Glutamatergic neuron (in vitro differentiated cells): Measurements from ENCODE around the gene NKX2-3. TPM values are rescaled to one million over a fixed set of nuclear protein-coding genes. Genes with fewer than 3 reads are reported as not detected.

Source experiments
- DNase-seq: peaks from one replicate; pipeline ENCODE4 v3.0.0; 2022
- H3K27ac Mint-ChIP-seq: one replicate; pipeline ENCODE4 v1.8.0; 2020; ENCODE audit warnings: mild to moderate bottlenecking, mixed read lengths, inconsistent platforms; ENCODE audit not compliant: unreplicated experiment
- H3K27me3 Mint-ChIP-seq: one replicate; pipeline ENCODE4 v1.8.0; 2020; ENCODE audit warnings: mild to moderate bottlenecking, moderate library complexity, mixed read lengths, inconsistent platforms; ENCODE audit not compliant: unreplicated experiment
- H3K36me3 Mint-ChIP-seq: one replicate; pipeline ENCODE4 v1.8.0; 2020; ENCODE audit warnings: mild to moderate bottlenecking, mixed read lengths, inconsistent platforms; ENCODE audit not compliant: unreplicated experiment
- H3K4me1 Mint-ChIP-seq: one replicate; pipeline ENCODE4 v1.8.0; 2020; ENCODE audit warnings: mild to moderate bottlenecking, low read depth, mixed read lengths, inconsistent platforms; ENCODE audit not compliant: unreplicated experiment
- H3K4me3 Mint-ChIP-seq: one replicate; pipeline ENCODE4 v1.8.0; 2020; ENCODE audit warnings: mild to moderate bottlenecking, mixed read lengths, inconsistent platforms; ENCODE audit not compliant: unreplicated experiment
- H3K9me3 Mint-ChIP-seq: one replicate; pipeline ENCODE4 v1.8.0; 2020; ENCODE audit warnings: mild to moderate bottlenecking, moderate library complexity, mixed read lengths, inconsistent platforms; ENCODE audit not compliant: unreplicated experiment
- total RNA-seq: library from RNA; stranded (reverse); fragmentation: NEBNext Ultra II Directional; extraction: Animal tissue kit (Norgen Biotek cat#: 25700); gene quantifications from one replicate; pipeline ENCODE4 v1.2.1, GENCODE V29; 2021; ENCODE audit not compliant: unreplicated experiment
- TF ChIP-seq, protein P1 (sequence below): fragments of 200-600 bp; sonication (generic); IDR thresholded peaks from one replicate; pipeline ENCODE4 v1.5.0; 2021; ENCODE audit not compliant: partially characterized antibody, unreplicated experiment

Gene NKX2-3
- total RNA-seq, 1 donor from 2014 or later: not detected

DNA sequence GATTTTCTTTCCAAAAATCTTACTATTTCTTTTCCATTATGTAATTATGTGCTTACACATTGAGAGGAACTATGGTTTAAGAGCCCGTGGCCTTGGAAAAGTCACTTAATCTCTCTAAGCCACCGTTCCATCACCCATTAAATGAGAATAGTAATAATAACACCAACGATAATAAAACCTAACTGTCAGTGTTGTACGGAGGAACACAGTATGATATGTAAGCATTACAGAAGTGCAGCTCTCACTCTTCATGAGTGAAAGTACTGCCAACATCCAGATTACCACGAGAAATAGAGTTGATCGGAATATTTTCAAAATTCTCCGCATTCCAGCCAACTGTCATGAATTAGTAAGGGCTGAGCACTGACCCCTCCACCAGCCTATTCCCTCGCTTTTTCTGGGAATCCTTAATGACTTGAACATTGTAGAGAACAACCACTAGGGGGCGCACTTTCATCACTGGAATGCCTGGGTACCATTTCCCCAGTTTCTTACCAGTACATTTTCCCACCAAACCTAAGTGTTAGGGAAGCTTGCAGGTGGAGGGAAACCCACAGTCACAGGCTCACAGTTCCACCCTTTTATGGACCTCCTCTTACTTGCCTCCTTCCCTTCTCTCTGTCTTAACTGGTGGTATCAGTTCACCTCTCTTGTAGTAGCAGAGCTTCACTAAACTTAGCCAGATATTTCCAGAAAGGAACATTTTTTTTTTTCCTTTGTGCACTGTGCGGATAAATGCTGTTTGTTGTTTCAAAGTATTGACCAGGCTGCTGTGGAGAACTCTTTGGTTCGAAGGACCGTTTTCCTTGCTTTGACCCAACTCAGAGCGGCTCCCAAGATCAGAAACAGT is 27.8 kb downstream of the NKX2-3 start:
- DNase-seq: peak; percentile 56
- no peaks in the 10 kb centered on the region for H3K9me3 Mint-ChIP-seq

DNA sequence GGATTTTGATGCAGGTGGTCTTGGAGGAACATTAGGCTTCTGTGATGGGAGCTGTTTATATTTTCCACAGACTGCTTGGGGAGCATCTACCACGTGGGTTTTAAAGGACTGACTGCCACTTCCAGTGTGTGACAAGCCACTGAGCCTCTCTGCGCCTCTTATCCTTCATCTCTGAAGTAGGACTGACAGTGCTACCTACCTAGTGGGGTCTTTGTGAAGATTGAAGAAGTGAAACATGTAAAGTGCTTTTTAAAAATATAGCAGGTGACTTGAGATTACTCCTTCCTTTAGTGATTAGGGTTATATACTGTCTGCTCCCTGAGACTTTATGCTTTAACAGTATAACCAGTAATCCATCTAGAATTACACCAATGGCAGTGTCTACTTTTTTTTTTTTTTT is 29.9 kb downstream of the NKX2-3 start:
- Mint-ChIP-seq H3K27me3 (no peaks in the 10 kb centered on the region), H3K4me1 (no peaks in the 10 kb centered on the region), H3K27ac (no peak overlapping the region), H3K9me3 (no peaks in the 10 kb centered on the region), H3K36me3 (no peaks in the 10 kb centered on the region), H3K4me3 (no peak overlapping the region)
- TF ChIP-seq, protein P1, sequence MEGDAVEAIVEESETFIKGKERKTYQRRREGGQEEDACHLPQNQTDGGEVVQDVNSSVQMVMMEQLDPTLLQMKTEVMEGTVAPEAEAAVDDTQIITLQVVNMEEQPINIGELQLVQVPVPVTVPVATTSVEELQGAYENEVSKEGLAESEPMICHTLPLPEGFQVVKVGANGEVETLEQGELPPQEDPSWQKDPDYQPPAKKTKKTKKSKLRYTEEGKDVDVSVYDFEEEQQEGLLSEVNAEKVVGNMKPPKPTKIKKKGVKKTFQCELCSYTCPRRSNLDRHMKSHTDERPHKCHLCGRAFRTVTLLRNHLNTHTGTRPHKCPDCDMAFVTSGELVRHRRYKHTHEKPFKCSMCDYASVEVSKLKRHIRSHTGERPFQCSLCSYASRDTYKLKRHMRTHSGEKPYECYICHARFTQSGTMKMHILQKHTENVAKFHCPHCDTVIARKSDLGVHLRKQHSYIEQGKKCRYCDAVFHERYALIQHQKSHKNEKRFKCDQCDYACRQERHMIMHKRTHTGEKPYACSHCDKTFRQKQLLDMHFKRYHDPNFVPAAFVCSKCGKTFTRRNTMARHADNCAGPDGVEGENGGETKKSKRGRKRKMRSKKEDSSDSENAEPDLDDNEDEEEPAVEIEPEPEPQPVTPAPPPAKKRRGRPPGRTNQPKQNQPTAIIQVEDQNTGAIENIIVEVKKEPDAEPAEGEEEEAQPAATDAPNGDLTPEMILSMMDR: no peak
- DNase-seq: no peak

More for the DNA sequence above, 27.8 kb downstream of the NKX2-3 start:
- no peaks in the 10 kb centered on the region for H3K4me1 Mint-ChIP-seq
- H3K36me3 Mint-ChIP-seq: no peaks in the 10 kb centered on the region
- TF ChIP-seq, protein P1: peak; percentile 98
- H3K4me3 Mint-ChIP-seq: no peak overlapping the region
- H3K27ac Mint-ChIP-seq: no peak overlapping the region
- no peaks in the 10 kb centered on the region for H3K27me3 Mint-ChIP-seq

DNA sequence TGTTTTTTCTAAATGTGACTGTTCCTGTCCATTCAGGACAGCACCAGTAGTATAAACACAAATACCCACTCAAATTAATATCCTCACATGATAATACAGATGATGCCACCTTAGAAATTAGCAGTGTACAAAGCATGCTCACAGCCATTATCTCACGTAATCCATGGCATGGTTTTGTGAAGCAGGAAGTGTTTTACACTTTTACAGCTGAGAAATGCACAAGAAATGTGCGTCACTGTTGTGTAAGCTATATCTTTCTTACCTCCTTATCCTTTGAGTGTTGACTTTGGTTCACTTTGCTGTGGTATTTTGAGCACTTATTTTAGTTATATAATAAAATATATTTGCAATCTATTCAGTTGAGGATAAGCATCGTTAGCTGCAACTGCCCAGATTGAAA is 31.6 kb downstream of the NKX2-3 start:
- H3K4me3 Mint-ChIP-seq: no peak overlapping the region
- no peaks in the 10 kb centered on the region for H3K36me3 Mint-ChIP-seq
- DNase-seq: no peak
- TF ChIP-seq, protein P1: no peak
- H3K27me3 Mint-ChIP-seq: no peaks in the 10 kb centered on the region
- H3K4me1 Mint-ChIP-seq: no peaks in the 10 kb centered on the region
- H3K9me3 Mint-ChIP-seq: no peaks in the 10 kb centered on the region
- no peak overlapping the region for H3K27ac Mint-ChIP-seq

DNA sequence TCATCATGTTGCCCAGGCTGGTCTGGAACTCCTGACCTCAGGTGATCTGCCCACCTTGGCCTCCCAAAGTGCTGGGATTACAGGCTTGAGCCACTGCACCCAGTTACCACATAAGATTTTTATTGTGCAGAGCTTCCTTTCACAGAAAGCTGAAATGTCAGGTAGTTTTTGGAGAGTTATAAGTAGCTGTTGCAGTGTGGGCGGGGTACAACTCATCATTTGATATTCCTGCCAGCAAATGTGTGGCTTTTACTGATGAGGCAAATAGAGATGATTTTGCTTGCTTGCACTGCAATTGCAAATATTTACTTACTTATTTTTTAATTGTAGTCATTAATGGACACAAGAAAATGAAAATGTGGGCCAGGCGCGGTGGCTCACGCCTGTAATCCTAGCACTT is 32.4 kb downstream of the NKX2-3 start:
- DNase-seq: no peak
- TF ChIP-seq, protein P1: no peak
- H3K4me1 Mint-ChIP-seq: no peaks in the 10 kb centered on the region
- no peak overlapping the region for H3K4me3 Mint-ChIP-seq
- H3K9me3 Mint-ChIP-seq: no peaks in the 10 kb centered on the region
- no peaks in the 10 kb centered on the region for H3K27me3 Mint-ChIP-seq
- no peak overlapping the region for H3K27ac Mint-ChIP-seq
- no peaks in the 10 kb centered on the region for H3K36me3 Mint-ChIP-seq

DNA sequence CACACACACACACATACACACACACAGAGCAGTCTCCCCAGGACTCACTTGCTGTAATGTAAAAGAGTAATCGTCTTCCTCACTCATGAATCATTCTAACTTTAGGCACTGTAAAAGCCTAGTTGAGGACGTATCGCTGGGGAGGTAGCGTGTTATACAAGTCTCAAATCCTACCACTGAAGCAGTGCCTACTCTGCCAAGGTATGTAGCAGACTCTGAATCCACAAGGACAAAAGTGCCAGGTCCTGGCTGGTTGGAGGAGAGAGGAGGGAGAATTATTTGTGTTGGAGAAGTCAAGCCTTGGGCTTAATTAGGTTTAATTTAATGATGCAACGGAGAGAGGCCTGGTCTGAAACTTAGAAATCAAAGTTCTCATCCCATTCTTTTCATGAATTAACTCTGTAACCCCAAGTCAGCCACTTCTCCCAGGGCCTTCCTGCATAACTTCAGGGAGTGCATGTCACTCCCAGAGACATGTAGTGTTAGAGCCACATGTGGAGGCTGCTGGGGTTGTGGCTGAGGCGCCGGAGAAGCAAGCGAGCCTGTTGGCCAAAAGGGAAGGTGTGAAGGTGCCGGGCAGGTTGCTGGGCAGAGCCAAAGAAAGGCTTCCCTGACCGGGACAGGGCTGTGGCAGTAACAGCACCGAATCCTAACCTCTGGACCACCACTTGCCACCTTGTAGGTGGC is 36.7 kb downstream of the NKX2-3 start:
- no peak overlapping the region for H3K27ac Mint-ChIP-seq

More for the DNA sequence above, 36.7 kb downstream of the NKX2-3 start:
- H3K4me1 Mint-ChIP-seq: no peaks in the 10 kb centered on the region
- H3K27me3 Mint-ChIP-seq: peaks cover 2% of the 10 kb centered on the region
- no peaks in the 10 kb centered on the region for H3K36me3 Mint-ChIP-seq
- no peaks in the 10 kb centered on the region for H3K9me3 Mint-ChIP-seq
- no peak for DNase-seq
- TF ChIP-seq, protein P1: no peak
- H3K4me3 Mint-ChIP-seq: no peak overlapping the region
